ENCODE measurements around the gene MYO1D.

DNA sequence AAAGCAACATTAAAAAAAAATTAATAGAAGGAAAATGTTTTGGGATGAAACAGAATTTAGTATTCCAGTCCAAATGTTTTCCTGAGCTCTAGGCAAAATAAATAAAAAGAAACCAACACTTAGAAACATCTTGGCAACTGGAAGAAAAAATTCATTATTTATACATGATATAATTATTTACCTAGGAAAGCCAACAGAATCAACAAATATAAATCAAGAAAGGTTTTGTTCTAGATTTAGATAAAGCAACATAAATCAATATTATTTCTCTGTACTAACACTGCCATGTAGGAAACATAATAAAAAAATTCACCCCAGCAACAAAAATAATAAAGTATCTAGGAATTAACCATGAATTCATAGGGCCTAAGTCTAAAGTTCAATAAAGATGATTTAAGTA is 167.4 kb downstream of the MYO1D start:
- TF ChIP-seq RXRA (IDR thresholded peaks at IDR 0.05): no peak
- TF ChIP-seq, protein P1, sequence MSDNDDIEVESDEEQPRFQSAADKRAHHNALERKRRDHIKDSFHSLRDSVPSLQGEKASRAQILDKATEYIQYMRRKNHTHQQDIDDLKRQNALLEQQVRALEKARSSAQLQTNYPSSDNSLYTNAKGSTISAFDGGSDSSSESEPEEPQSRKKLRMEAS (IDR thresholded peaks at IDR 0.05): no peak
- TF ChIP-seq CTCF (IDR thresholded peaks at IDR 0.05; ENCODE audit: low read depth, low read length, missing input control): no peak
- no peak for TF ChIP-seq TAF1 (conservative IDR thresholded peaks at IDR 0.05)
- no peak for TF ChIP-seq SP1 (IDR thresholded peaks at IDR 0.05)

All from liver (tissue), 3 donors.